Subcutaneous abdominal adipose tissue (tissue), 5 donors: Measurements from ENCODE around the gene GOLGA8F.
"Not testable (repeated sequence)": the region's sequence is repeated elsewhere in the genome, so short reads cannot be mapped to it uniquely, and the experiment has no call there.

Experiments
- H3K27ac ChIP-seq: one replicate; pipeline ENCODE4 v1.7.0; 2013; ENCODE audit warnings: low read depth, mild to moderate bottlenecking, inconsistent platforms, low read length, moderate library complexity
- H3K27me3 ChIP-seq, 5 donors: one replicate each; pipeline ENCODE4 v1.7.0; 2013; ENCODE audit warnings: low read length in 5 of 5, inconsistent platforms in 1 of 5; ENCODE audit not compliant: control insufficient read depth in 5 of 5, insufficient read depth in 4 of 5
- H3K36me3 ChIP-seq, 5 donors: one replicate each; pipeline ENCODE4 v1.7.0; 2013; ENCODE audit warnings: low read length in 5 of 5; ENCODE audit not compliant: control insufficient read depth in 5 of 5, insufficient read depth in 5 of 5
- H3K4me1 ChIP-seq, 5 donors: one replicate each; pipeline ENCODE4 v1.7.0; 2013; ENCODE audit warnings: low read length in 5 of 5, mild to moderate bottlenecking in 3 of 5, moderate library complexity in 1 of 5; ENCODE audit not compliant: control insufficient read depth in 5 of 5, insufficient read depth in 5 of 5
- H3K4me3 ChIP-seq, 5 donors: one replicate each; pipeline ENCODE4 v1.7.0; 2013; ENCODE audit warnings: low read length in 5 of 5, low read depth in 1 of 5
- H3K9ac ChIP-seq, 5 donors: one replicate each; pipeline ENCODE4 v1.7.0; 2013; ENCODE audit warnings: low read length in 5 of 5, mild to moderate bottlenecking in 4 of 5, moderate library complexity in 3 of 5
- H3K9me3 ChIP-seq, 5 donors: one replicate each; pipeline ENCODE4 v1.7.0; 2013; ENCODE audit warnings: low read length in 5 of 5; ENCODE audit not compliant: control insufficient read depth in 5 of 5
- donor health status: healthy.
- donor health status: healthy.
- donor health status: healthy.
- donor health status: healthy.
- donor health status: healthy.

Gene GOLGA8F

GRCh38 chr15:28378364-28378763 is at the start of gene GOLGA8F:
TSS of gene GOLGA8F (plus strand) at chr15:28378664. CDS start at chr15:28378762, 98 bp downstream.
- not testable (repeated sequence) for H3K27ac ChIP-seq, H3K4me1 ChIP-seq, H3K27me3 ChIP-seq, H3K9ac ChIP-seq, H3K4me3 ChIP-seq, H3K36me3 ChIP-seq, H3K9me3 ChIP-seq

- not testable (repeated sequence) for H3K9me3 ChIP-seq, H3K36me3 ChIP-seq, H3K27ac ChIP-seq, H3K4me3 ChIP-seq, H3K27me3 ChIP-seq, H3K9ac ChIP-seq, H3K4me1 ChIP-seq
These were observed 20.5 kb upstream of the GOLGA8F start, which contains the start of gene GOLGA6L24 for GRCh38 chr15:28357984-28358383. TSS of gene GOLGA6L24 (minus strand) at chr15:28358084. CDS start at chr15:28358023, 61 bp downstream.

- H3K4me3 ChIP-seq, H3K36me3 ChIP-seq, H3K27me3 ChIP-seq, H3K27ac ChIP-seq, H3K9ac ChIP-seq, H3K9me3 ChIP-seq, H3K4me1 ChIP-seq: not testable (repeated sequence)
These were observed 13.0 kb upstream of the GOLGA8F start for GRCh38 chr15:28365502-28365901.

- H3K27me3 ChIP-seq, H3K9me3 ChIP-seq, H3K27ac ChIP-seq, H3K9ac ChIP-seq, H3K4me3 ChIP-seq, H3K36me3 ChIP-seq, H3K4me1 ChIP-seq: not testable (repeated sequence)
These were observed 1.6 kb downstream of the GOLGA8F start for GRCh38 chr15:28380053-28380452.

- not testable (repeated sequence) for H3K36me3 ChIP-seq, H3K27me3 ChIP-seq, H3K9ac ChIP-seq, H3K4me1 ChIP-seq, H3K9me3 ChIP-seq, H3K4me3 ChIP-seq, H3K27ac ChIP-seq
These were observed 17.6 kb downstream of the GOLGA8F start for GRCh38 chr15:28396022-28396421.

DNA sequence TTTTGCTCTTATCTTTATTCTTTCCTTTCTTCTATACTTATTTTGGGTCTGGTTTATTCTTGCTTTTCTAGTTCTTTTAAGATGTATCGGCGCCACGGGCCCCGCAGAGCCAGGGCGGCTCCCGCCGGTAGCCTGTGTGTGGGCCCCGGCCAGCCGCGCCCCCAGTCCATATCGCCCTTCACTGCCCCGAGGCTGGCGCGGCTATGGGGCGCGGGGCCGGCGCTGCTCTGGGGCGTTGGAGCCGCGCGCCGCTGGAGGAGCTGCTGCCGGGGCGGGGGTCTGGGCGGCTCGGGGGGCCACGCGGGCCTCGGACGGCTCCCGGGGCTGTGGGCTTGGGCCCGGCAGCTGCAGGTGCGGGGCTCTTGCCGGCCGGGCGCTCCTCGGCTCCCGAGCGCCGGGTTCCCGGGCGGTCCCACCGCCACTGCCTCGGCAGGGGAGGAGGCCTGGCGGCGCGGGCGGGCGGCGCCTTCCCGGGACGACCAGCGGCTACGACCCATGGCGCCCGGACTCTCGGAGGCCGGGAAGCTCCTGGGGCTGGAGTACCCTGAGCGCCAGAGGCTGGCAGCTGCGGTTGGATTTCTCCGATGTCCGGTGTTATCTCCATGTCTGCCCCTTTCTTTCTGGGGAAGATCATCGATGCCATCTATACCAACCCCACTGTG is 24.4 kb downstream of the GOLGA8F start:
- H3K4me1 ChIP-seq, H3K27me3 ChIP-seq, H3K27ac ChIP-seq, H3K36me3 ChIP-seq, H3K9me3 ChIP-seq, H3K4me3 ChIP-seq, H3K9ac ChIP-seq: not testable (repeated sequence)

DNA sequence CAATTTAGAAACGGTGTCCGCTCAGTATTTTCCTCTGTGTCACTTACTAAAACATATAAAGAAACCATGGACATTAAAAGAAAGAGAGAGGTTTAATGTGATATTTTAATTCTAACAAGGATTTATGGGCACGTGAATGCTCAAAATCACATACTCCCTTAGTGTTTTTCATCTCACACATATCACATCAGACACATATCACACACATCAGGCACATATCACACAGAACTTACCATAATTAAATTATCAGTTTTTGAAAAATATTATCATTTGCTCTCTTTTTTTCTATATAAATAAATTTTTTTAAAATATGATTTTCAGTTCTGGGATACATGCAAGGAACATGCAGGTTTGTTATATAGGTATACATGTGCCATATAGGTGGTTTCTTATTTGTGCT is 42.0 kb downstream of the GOLGA8F start:
- not testable (repeated sequence) for H3K27ac ChIP-seq, H3K4me3 ChIP-seq, H3K27me3 ChIP-seq, H3K36me3 ChIP-seq, H3K9ac ChIP-seq, H3K9me3 ChIP-seq, H3K4me1 ChIP-seq

GRCh38 chr15:28435594-28435993 is 57.1 kb downstream of the GOLGA8F start:
- H3K9ac ChIP-seq, H3K4me1 ChIP-seq, H3K9me3 ChIP-seq, H3K27me3 ChIP-seq, H3K27ac ChIP-seq, H3K4me3 ChIP-seq, H3K36me3 ChIP-seq: not testable (repeated sequence)
